GM23338 (cell line): ENCODE results near the gene PLIN5.

Experiments used
- CREB1 ChIP-seq: fragments of 250-450 bp; sonication (Bioruptor Pico); IDR thresholded peaks from 2 replicates; pipeline ENCODE4 v1.5.0; 2020; ENCODE audit warnings: low read depth, mild to moderate bottlenecking, moderate library complexity
- CTCF ChIP-seq, 2 experiments: fragments of 200-600 bp in 1 of 2; sonication (generic) in 1 of 2; conservative IDR thresholded peaks; 2 replicates each; pipeline versions ENCODE4 v1.5.1 to v1.6.1; 2016 to 2017; ENCODE audit warnings: antibody characterized with exemption in 2 of 2, low read depth in 2 of 2, mild to moderate bottlenecking in 2 of 2, moderate library complexity in 1 of 2
- EZH2 ChIP-seq: fragments of 200-600 bp; sonication (generic); IDR thresholded peaks from one replicate; pipeline ENCODE4 v1.8.0; 2017; ENCODE audit warnings: antibody characterized with exemption, mild to moderate bottlenecking, low read depth; ENCODE audit not compliant: unreplicated experiment
- JUNB ChIP-seq: IDR thresholded peaks from one replicate; pipeline ENCODE4 v1.6.1; 2016; ENCODE audit warnings: antibody characterized with exemption; ENCODE audit not compliant: unreplicated experiment
- NANOG ChIP-seq: IDR thresholded peaks from 2 replicates; pipeline ENCODE4 v1.6.1; 2016; ENCODE audit warnings: antibody characterized with exemption, borderline replicate concordance
- POLR2AphosphoS5 ChIP-seq: IDR thresholded peaks from 2 replicates; pipeline ENCODE4 v1.6.1; 2016; ENCODE audit warnings: antibody characterized with exemption, low read depth
- TF ChIP-seq, protein P1 (sequence below): IDR thresholded peaks from 2 replicates; pipeline ENCODE4 v1.6.1; 2016; ENCODE audit warnings: antibody characterized with exemption
- TF ChIP-seq, protein P2 (sequence below): fragments of 250-450 bp; sonication (Bioruptor Pico); IDR thresholded peaks from 2 replicates; pipeline ENCODE4 v1.5.0; 2020; ENCODE audit warnings: mild to moderate bottlenecking, moderate library complexity

- TF ChIP-seq NANOG, result no peak
- TF ChIP-seq CTCF (conservative IDR thresholded peaks at IDR 0.05; ENCODE audit: low read depth in 2 of 2), result no peak
- no peak for TF ChIP-seq CREB1 (CRISPR knock-in tag)
- TF ChIP-seq, protein P1, sequence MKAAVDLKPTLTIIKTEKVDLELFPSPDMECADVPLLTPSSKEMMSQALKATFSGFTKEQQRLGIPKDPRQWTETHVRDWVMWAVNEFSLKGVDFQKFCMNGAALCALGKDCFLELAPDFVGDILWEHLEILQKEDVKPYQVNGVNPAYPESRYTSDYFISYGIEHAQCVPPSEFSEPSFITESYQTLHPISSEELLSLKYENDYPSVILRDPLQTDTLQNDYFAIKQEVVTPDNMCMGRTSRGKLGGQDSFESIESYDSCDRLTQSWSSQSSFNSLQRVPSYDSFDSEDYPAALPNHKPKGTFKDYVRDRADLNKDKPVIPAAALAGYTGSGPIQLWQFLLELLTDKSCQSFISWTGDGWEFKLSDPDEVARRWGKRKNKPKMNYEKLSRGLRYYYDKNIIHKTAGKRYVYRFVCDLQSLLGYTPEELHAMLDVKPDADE, result no peak
- TF ChIP-seq, protein P2, sequence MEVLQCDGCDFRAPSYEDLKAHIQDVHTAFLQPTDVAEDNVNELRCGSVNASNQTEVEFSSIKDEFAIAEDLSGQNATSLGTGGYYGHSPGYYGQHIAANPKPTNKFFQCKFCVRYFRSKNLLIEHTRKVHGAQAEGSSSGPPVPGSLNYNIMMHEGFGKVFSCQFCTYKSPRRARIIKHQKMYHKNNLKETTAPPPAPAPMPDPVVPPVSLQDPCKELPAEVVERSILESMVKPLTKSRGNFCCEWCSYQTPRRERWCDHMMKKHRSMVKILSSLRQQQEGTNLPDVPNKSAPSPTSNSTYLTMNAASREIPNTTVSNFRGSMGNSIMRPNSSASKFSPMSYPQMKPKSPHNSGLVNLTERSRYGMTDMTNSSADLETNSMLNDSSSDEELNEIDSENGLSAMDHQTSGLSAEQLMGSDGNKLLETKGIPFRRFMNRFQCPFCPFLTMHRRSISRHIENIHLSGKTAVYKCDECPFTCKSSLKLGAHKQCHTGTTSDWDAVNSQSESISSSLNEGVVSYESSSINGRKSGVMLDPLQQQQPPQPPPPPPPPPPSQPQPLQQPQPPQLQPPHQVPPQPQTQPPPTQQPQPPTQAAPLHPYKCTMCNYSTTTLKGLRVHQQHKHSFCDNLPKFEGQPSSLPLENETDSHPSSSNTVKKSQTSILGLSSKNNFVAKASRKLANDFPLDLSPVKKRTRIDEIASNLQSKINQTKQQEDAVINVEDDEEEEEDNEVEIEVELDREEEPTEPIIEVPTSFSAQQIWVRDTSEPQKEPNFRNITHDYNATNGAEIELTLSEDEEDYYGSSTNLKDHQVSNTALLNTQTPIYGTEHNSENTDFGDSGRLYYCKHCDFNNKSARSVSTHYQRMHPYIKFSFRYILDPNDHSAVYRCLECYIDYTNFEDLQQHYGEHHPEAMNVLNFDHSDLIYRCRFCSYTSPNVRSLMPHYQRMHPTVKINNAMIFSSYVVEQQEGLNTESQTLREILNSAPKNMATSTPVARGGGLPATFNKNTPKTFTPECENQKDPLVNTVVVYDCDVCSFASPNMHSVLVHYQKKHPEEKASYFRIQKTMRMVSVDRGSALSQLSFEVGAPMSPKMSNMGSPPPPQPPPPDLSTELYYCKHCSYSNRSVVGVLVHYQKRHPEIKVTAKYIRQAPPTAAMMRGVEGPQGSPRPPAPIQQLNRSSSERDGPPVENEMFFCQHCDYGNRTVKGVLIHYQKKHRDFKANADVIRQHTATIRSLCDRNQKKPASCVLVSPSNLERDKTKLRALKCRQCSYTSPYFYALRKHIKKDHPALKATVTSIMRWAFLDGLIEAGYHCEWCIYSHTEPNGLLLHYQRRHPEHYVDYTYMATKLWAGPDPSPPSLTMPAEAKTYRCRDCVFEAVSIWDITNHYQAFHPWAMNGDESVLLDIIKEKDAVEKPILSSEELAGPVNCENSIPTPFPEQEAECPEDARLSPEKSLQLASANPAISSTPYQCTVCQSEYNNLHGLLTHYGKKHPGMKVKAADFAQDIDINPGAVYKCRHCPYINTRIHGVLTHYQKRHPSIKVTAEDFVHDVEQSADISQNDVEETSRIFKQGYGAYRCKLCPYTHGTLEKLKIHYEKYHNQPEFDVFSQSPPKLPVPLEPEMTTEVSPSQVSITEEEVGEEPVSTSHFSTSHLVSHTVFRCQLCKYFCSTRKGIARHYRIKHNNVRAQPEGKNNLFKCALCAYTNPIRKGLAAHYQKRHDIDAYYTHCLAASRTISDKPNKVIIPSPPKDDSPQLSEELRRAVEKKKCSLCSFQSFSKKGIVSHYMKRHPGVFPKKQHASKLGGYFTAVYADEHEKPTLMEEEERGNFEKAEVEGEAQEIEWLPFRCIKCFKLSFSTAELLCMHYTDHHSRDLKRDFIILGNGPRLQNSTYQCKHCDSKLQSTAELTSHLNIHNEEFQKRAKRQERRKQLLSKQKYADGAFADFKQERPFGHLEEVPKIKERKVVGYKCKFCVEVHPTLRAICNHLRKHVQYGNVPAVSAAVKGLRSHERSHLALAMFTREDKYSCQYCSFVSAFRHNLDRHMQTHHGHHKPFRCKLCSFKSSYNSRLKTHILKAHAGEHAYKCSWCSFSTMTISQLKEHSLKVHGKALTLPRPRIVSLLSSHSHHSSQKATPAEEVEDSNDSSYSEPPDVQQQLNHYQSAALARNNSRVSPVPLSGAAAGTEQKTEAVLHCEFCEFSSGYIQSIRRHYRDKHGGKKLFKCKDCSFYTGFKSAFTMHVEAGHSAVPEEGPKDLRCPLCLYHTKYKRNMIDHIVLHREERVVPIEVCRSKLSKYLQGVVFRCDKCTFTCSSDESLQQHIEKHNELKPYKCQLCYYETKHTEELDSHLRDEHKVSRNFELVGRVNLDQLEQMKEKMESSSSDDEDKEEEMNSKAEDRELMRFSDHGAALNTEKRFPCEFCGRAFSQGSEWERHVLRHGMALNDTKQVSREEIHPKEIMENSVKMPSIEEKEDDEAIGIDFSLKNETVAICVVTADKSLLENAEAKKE (CRISPR knock-in tag), result no peak
- no peak for TF ChIP-seq POLR2AphosphoS5
- no peak for TF ChIP-seq EZH2
- TF ChIP-seq JUNB, result no peak
These were observed 1.7 kb downstream of the PLIN5 start for GRCh38 chr19:4533334-4533733.
